ENCODE results near the gene SNRPA. TPM values are rescaled to one million over a fixed set of nuclear protein-coding genes. Genes with fewer than 3 reads are reported as not detected.

SNRPA gene
- total RNA-seq, 3 donors from 2014 or later, result 41.6 to 52.8 (median 52.1) TPM

- intact Hi-C loops (cut with DNase I; ENCODE audit: low total_unique reads), result no loop called here
- H3K4me1 ChIP-seq, result peaks cover 0 to 15% of the 10 kb centered on the region in 2 donors
- DNase-seq (ENCODE audit: low spot score in 2 of 2), result peak; percentile 49 to 55
Measured at GRCh38 chr19:40717325-40717879, 33.6 kb upstream of the SNRPA start.

GRCh38 chr19:40717880-40718773 is 32.9 kb upstream of the SNRPA start:
- Histone ChIP-seq H3K36me3 (no peaks in the 10 kb centered on the region), H3K27me3 (no peaks in the 10 kb centered on the region), H3K4me1 (peaks cover 0 to 15% of the 10 kb centered on the region in 2 donors), H3K4me3 (peak overlapping the region; percentile 86 to 94 (median 91)), H3K9me3 (no peaks in the 10 kb centered on the region), H3K27ac (peak overlapping the region; percentile 94 to 99)
- intact Hi-C loops (cut with DNase I; ENCODE audit: low total_unique reads), result no loop called here
- peak; percentile 58 to 63 for DNase-seq (ENCODE audit: low spot score in 2 of 2)
- TF ChIP-seq CTCF (IDR thresholded peaks at IDR 0.05), result no peak
- TF ChIP-seq POLR2AphosphoS5 (IDR thresholded peaks at IDR 0.05), result peak in 1 of 3 donors; percentile 35
- no peak for TF ChIP-seq POLR2A (IDR thresholded peaks at IDR 0.05)

More at GRCh38 chr19:40717325-40717879, 33.6 kb upstream of the SNRPA start:
- TF ChIP-seq POLR2AphosphoS5 (IDR thresholded peaks at IDR 0.05), result no peak
- no peaks in the 10 kb centered on the region for H3K27me3 ChIP-seq
- peak overlapping the region; percentile 94 to 99 for H3K27ac ChIP-seq
- H3K36me3 ChIP-seq, result no peaks in the 10 kb centered on the region
- H3K4me3 ChIP-seq, result peak overlapping the region; percentile 86 to 94 (median 91)
- H3K9me3 ChIP-seq, result no peaks in the 10 kb centered on the region

GRCh38 chr19:40718774-40719391 is 32.1 kb upstream of the SNRPA start:
- Histone ChIP-seq H3K27ac (peak overlapping the region; percentile 94 to 99), H3K9me3 (no peaks in the 10 kb centered on the region), H3K27me3 (no peaks in the 10 kb centered on the region), H3K36me3 (no peaks in the 10 kb centered on the region), H3K4me1 (peaks cover 0 to 15% of the 10 kb centered on the region in 2 donors), H3K4me3 (peak overlapping the region; percentile 86 to 94 (median 91))
- TF ChIP-seq CTCF (IDR thresholded peaks at IDR 0.05) (no peak), POLR2AphosphoS5 (IDR thresholded peaks at IDR 0.05) (peak; percentile 18 to 70 (median 37)), POLR2A (IDR thresholded peaks at IDR 0.05) (peak; percentile 53)
- intact Hi-C loops (cut with DNase I; ENCODE audit: low total_unique reads), result no loop called here
- DNase-seq (ENCODE audit: low spot score in 2 of 2), result peak; percentile 89 to 91

- TF ChIP-seq CTCF (IDR thresholded peaks at IDR 0.05) (no peak), POLR2AphosphoS5 (IDR thresholded peaks at IDR 0.05) (no peak), POLR2A (IDR thresholded peaks at IDR 0.05) (no peak)
- Histone ChIP-seq H3K27me3 (no peaks in the 10 kb centered on the region), H3K4me3 (peak overlapping the region; percentile 86 to 94 (median 91)), H3K27ac (peak overlapping the region; percentile 94 to 99), H3K36me3 (no peaks in the 10 kb centered on the region), H3K9me3 (no peaks in the 10 kb centered on the region), H3K4me1 (peaks cover 0 to 15% of the 10 kb centered on the region in 2 donors)
- no peak for DNase-seq (ENCODE audit: low spot score in 2 of 2)
- intact Hi-C loops (cut with DNase I; ENCODE audit: low total_unique reads), result no loop called here
Measured at GRCh38 chr19:40719414-40719894, 31.5 kb upstream of the SNRPA start.

GRCh38 chr19:40721140-40721486 is 29.9 kb upstream of the SNRPA start:
- Histone ChIP-seq H3K27me3 (no peaks in the 10 kb centered on the region), H3K9me3 (no peaks in the 10 kb centered on the region), H3K27ac (peak overlapping the region; percentile 94 to 99), H3K4me3 (peak overlapping the region; percentile 86 to 94 (median 91)), H3K36me3 (no peaks in the 10 kb centered on the region), H3K4me1 (peaks cover 0 to 15% of the 10 kb centered on the region in 2 donors)
- no peak for DNase-seq (ENCODE audit: low spot score in 2 of 2)
- intact Hi-C loops (cut with DNase I; ENCODE audit: low total_unique reads), result no loop called here
- no peak for TF ChIP-seq POLR2A (IDR thresholded peaks at IDR 0.05)
- no peak for TF ChIP-seq CTCF (IDR thresholded peaks at IDR 0.05)
- TF ChIP-seq POLR2AphosphoS5 (IDR thresholded peaks at IDR 0.05), result no peak

Measured in breast epithelium (tissue), 4 donors.